ENCODE measurements around the gene BIN2.

BIN2 gene

DNA sequence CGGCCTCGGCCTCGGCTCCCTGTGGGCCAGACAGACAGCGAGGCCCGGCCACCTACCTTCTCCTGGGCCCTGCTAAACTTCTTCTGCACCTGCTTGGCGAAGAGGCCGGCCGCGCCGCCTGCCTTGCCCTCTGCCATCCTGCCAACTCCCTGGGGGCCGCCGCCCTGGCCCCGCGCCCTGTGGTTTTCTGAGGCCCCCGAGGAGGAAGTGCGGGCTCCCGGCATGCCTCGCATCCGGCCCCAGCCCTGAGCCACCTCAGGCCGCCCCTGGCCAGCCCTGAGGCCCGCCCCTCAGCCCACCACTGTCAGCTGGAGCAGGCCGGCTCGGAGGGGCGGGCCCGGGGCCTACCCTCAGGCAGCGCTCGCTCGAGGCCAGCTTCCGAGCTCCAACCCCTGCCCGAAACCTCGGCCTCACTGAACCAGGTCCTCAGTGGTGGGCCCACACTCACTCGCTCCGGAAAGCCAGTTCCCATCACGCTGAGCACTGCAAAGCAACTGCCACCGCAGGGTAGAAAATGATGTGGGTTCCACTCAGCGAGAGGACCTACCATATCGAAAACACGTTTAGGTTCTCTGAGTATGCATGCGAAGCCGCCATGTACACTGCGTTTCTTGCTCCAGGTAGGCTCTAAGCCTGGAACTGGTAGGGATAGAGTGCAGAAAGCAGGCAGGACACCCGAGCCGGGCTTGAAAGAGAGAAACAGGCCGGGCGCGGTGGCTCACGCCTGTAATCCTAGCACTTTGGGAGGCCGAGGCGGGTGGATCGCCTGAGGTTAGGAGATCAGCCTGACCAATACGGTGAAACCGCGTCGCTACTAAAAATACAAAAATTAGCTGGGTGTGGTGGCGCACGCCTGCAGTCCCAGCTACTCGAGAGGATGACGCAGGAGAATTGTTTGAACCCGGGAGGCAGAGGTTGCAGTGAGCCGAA, at the start of gene BIN2:
Gene BIN2 (minus strand): TSS at position 209 of the 930 bp plus-strand sequence. CDS start 72 bp downstream, at position 137.
- peak; percentile 72 for DNase-seq

- no peak for DNase-seq
Observed at GRCh38 chr12:51373187-51373586, 49.2 kb upstream of the BIN2 start.

DNA sequence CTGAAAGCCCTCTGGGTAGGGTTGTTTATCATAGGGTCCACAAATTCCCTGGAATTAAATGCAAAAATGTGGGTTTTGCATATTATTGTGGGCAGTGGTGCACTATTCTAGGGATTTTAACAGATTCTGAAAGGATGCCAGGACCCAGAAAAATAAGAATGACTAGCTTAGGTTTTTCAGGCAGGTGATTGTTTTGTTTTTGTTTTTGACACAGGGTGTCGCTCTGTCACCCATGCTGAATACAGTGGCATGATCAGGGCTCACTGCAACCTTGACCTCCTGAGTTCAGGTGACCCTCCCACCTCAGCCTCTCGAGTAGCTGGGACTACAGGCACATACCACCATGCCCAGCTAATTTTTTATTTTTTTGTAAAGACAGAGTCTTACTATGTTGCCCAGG, 48.0 kb upstream of the BIN2 start:
- no peak for DNase-seq

- no peak for DNase-seq
Observed at GRCh38 chr12:51371295-51371953, 47.5 kb upstream of the BIN2 start.

DNA sequence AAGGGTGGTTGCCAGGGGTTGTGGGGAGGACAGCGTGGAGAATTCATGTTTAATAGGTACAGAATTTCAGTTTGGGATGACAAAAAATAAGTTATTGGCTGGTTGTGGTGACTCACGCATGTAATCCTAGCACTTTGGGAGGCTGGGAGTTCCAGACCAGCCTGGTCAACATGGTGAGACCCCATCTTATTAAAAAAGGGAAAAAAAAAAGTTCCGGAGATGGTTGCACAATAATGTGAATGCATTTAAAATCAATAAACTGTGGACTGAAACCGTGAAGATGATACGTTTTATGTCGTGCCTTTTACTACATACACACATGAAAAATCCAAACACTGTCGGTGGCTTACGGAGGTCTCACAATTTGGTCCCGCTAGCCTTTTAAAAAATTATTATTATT, 46.7 kb upstream of the BIN2 start:
- DNase-seq = no peak

DNA sequence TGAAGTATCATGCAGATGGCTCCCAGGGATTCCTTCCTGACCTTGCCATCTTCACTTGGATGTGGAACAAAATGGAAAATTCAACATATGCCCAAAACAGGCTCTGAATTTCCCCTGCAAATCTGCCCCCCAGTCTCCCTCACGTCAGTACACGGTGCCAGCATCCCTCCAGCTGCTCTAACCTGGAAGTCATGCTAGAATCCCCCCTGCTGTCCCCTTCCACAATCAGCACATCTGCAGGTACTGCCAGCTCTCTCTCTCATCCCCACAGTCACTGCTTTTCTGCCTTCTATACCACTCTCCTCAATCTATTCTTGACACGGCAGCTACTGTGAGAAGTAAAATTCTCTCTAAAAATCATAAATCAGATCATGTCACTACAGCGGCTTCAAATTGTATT, 45.6 kb upstream of the BIN2 start:
- DNase-seq = no peak

DNA sequence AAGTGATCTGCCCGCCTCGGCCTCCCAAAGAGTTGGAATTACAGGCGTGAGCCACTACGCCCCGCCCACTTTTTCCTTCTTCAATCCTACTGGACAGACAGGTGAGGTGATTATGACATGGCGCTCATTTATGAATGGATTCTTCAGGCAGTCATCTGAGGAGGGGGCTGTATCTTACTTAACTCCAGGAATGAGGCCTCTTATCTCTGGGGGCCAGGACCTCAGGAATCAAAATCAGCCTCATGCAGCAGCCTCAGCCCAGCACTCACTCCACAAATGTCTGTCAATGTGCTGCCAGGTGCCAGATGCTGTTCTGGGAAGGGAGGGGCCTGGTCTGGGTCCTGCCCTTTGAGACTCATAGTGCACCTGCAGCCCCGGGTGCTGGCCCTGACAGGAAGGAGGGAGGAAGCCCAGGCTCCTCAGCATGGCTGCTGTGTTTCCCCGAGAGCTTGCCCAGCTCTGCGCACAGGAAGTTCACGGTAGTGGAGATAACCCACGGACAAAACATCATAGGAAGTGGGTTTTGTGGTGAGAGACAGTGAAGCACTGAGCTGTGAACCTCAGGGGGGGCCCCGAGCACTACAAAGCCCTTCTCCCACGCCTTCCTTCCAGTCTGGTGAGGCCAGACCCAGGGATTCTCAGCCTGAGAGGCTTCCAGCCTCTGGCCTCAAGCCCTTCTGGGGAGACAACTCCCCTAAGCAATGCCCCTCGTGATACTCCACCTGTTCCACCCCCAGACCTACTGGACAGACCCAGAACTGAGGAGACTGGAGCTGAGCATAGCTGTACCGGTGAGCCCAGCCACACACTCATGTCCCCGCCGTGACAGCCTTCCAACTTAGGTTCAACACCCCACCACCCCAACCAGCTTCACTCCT, 44.9 kb upstream of the BIN2 start:
- peak; percentile 89 for DNase-seq

- DNase-seq = no peak
Observed at GRCh38 chr12:51365276-51365675, 41.3 kb upstream of the BIN2 start.

DNA sequence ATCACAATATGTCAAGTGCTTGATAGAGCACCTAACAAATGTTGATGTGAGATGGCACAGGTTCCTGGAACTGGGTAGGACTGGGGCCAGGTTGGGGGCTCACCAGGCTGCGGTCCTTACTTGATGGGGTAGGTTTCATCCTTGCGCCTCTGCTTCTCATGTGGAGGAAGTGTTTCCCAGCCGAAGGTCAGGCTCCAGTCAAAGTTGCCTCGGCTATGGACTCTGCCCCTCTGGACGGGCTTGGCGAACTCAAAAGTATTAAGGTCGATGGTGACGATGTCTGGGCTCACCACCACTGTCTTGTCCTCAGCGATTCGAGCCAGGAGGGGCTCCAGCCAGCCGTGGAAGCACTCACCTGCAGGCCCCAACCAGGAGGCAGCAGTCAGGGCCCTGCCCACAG, 40.0 kb upstream of the BIN2 start:
- no peak for DNase-seq

- DNase-seq = no peak
Observed at GRCh38 chr12:51362747-51363342, 38.9 kb upstream of the BIN2 start.

GRCh38 chr12:51362307-51362706, 38.3 kb upstream of the BIN2 start:
- DNase-seq = no peak

- no peak for DNase-seq
Observed at GRCh38 chr12:51361161-51362016, 37.4 kb upstream of the BIN2 start.

- DNase-seq = no peak
Observed at GRCh38 chr12:51360315-51360714, 36.3 kb upstream of the BIN2 start.

DNA sequence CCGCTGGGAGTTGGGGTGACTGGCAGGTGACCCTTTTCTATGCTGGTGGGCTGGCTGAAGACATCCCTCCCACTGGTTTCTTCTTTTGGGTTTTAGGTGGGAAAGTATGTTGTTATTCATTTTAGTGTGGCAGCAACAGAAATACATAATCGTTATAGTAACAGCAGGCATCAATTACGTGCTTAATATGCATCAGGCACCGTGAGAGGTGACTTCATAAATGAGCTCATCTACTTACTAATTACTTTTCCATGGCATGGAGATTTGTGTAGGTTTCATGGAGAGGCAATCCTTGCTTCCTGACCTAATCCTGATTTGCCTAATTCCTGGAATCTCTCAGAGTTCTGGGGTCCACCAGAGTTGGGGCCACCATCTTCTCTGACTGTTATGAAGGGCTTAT, 35.9 kb upstream of the BIN2 start:
- no peak for DNase-seq

DNA sequence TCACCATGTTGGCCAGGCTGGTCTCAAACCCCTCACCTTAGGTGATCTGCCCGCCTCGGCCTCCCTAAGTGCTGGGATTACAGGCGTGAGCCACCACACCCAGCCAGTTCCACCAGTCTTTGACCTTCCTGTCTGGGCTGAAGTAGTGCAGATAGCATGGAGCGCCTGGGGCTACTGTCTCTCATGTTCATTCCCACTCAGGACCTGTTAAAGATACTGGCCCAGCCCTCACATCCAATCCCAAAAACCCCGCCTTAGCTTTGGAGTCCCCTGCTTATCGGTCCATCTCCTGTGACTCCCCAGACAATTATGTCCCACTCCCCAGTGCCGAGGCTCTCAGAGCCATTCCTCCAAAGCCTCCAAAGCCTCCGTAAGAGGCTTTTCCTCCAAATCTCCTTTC, 34.5 kb upstream of the BIN2 start:
- no peak for DNase-seq

DNA sequence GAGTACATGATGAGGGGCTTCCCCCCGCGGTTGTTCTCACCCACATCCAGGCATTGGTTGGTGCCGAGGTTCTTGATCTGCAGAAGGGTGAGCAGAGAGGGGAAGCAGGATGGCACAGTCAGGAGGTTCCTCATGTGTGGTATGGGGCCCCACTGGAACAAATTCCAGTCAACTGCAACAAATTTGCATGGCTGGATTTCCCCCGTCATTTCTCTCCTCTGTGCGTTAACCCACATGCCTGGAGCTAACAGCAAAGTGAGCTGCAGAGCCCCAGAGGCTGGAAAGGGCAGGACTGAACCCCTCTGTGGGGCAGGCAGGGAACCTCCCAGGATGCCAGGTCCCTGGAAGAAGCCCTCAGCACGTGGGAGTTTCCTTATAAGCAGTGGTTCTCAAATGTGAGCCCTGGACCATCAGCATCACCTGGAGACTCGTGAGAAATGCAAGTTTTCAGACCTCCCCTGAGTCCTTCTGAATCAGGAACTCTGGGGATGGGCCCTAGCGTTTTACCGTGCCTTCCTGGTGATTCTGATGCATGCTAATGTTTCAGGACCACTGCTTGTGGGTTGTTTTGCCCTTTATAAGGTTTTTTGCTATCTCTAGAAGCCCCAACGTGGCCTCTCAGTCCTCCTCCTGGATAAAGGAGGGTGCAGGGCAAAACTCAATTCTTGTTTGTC, 33.5 kb upstream of the BIN2 start:
- DNase-seq = no peak

DNA sequence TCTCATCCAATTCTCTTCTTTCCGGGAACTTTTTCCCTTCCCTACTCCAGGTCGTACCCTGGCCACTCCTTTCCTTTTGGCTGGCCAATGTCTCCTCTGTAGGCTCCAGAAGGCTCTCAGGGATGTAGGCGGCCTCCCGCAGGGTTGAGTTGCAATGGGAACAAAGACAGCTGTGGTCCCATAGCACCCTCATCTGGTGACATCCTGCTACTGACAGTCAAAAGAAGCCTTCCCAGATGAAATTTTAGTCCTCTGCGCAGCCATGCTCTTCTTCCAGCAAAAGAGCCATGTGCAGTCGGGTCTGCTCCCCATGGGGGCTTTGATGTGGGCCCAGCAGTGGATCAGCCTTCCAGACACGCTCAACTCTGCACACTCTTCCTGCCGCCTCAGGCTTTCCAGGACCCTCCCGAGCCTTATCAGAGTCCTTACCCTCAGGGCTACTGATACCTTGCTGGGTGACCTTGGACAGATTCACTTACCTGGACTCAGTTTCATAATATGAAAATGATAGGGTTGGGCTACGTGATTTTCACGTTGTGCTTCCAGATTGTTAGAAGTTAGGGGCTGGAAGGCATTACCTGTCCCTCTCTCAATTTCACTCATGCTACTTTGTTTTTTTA, 28.0 kb upstream of the BIN2 start:
- peak; percentile 53 for DNase-seq

DNA sequence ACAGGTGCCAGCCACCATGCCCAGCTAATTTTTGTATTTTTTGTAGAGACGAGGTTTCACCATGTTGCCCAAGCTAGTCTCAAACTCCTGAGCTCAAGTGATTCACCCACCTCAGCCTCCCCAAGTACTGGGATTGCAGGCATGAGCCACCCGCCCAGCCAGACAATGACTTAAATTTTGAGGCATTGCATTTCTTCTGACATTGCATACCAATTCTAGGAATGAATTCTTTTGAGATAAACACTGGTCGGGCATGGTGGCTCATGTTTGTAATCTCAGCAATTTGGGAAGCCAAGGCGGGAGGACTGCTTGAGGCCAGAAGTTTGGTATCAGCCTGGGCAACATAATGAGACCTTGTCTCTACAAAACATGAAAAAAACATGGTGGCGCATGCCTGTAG, 25.1 kb upstream of the BIN2 start:
- no peak for DNase-seq

- no peak for DNase-seq
Observed at GRCh38 chr12:51348116-51348515, 24.1 kb upstream of the BIN2 start.

GRCh38 chr12:51346581-51346980, 22.6 kb upstream of the BIN2 start, which contains the start of gene CELA1:
Gene CELA1 (minus strand): TSS chr12:51346679. CDS start chr12:51346638, 41 bp downstream.
- no peak for DNase-seq

DNA sequence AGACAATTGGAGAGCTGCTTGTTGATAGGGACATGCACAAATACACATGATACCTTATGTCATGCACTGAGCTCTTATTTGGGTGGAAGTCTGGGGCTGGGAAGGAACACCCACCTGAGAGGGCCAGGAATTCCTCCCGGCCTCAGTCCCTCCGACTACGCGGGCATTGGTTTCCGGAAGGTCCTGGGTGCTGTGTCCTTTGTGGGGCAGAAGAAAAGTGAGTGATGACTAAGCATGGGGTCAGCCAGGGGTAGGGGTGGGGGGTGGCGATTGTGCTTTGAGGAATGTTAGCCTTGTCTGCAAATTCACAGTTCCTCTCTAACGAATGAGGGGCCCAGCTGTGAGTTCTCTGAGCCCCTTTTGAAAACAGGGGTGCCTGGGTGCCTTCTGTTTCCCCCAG, 21.7 kb upstream of the BIN2 start:
- DNase-seq = no peak

Data from CD4-positive, alpha-beta T cell treated with Interleukin-4 for 4 hours (primary cell).